Suprapubic skin (tissue), 4 donors: Measurements from ENCODE around the gene SLC16A12. TPM values are rescaled to one million over a fixed set of nuclear protein-coding genes. Genes with fewer than 3 reads are reported as not detected.

Source experiments
- DNase-seq, 2 donors: peaks; one replicate each; pipeline ENCODE4 v3.0.0-alpha.2; 2019; ENCODE audit warnings: low spot score in 2 of 2
- H3K27ac ChIP-seq: fragments of 200-600 bp; sonication (generic); one replicate; pipeline ENCODE4 v1.5.1; 2019
- H3K27me3 ChIP-seq: fragments of 200-600 bp; sonication (generic); one replicate; pipeline ENCODE4 v1.5.1; 2019
- H3K36me3 ChIP-seq: fragments of 200-600 bp; sonication (generic); one replicate; pipeline ENCODE4 v1.5.1; 2019
- H3K4me1 ChIP-seq: fragments of 200-600 bp; sonication (generic); one replicate; pipeline ENCODE4 v1.5.1; 2019
- H3K4me3 ChIP-seq: fragments of 200-600 bp; sonication (generic); one replicate; pipeline ENCODE4 v1.5.1; 2019; ENCODE audit warnings: mild to moderate bottlenecking
- H3K9me3 ChIP-seq: fragments of 200-600 bp; sonication (generic); one replicate; pipeline ENCODE4 v1.5.1; 2019
- CTCF ChIP-seq, 2 donors: fragments of 200-600 bp in 1 of 2; fragments of 450-650 bp in 1 of 2; sonication (generic) in 1 of 2; IDR thresholded peaks; one replicate each; pipeline ENCODE4 v1.5.1; 2016 to 2019; ENCODE audit warnings: antibody characterized with exemption in 2 of 2, mild to moderate bottlenecking in 1 of 2, moderate library complexity in 1 of 2
- EP300 ChIP-seq: sonication (generic); formaldehyde crosslinking; IDR thresholded peaks from one replicate; pipeline ENCODE4 v1.6.1; 2017; ENCODE audit warnings: antibody characterized with exemption
- POLR2A ChIP-seq, 2 donors: fragments of 450-650 bp; IDR thresholded peaks; one replicate each; pipeline ENCODE4 v1.6.1; 2017; ENCODE audit warnings: antibody characterized with exemption in 2 of 2, mild to moderate bottlenecking in 2 of 2, moderate library complexity in 2 of 2
- POLR2AphosphoS5 ChIP-seq, 3 donors: sonication (generic); formaldehyde crosslinking; IDR thresholded peaks; one replicate each; pipeline ENCODE4 v1.6.1; 2017; ENCODE audit warnings: antibody characterized with exemption in 3 of 3
- WGBS: methylation state at CpG from one replicate; pipeline ENCODE4 v1.1.5; 2018; 5-methylcytosine and 5-hydroxymethylcytosine counted together
- total RNA-seq, 4 donors: library from RNA; depleted of rRNA; stranded (reverse); fragments of >200 nt; gene quantifications; one replicate each; pipeline ENCODE4 v1.1.0, GENCODE V29; 2016

The SLC16A12 gene
- total RNA-seq, 4 donors from 2014 or later = 0.60 to 1.4 (median 1.0) TPM

DNA sequence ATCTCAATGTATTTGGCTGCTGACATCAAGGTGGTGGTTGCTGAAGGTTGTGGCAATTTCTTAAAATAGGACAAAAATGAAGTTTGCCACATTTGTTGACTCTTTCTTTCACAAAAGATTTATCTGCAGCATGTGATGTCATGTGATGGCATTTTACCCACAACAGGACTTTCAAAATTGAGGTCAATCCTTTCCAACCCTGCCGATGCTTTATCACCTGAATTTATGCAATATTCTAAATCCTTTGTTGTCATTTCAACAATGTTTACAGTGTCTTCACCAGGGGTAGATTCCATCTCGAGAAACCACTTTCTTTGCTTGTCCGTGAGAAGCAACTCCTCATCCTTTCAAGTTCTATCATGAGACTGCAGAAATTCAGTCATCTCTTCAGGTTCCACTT is 40.6 kb upstream of the SLC16A12 start:
- TF ChIP-seq POLR2AphosphoS5 (IDR thresholded peaks at IDR 0.05) (no peak), EP300 (no peak), CTCF (IDR thresholded peaks at IDR 0.05) (no peak), POLR2A (IDR thresholded peaks at IDR 0.05) (no peak)
- Histone ChIP-seq H3K4me1 (no peaks in the 10 kb centered on the region), H3K27me3 (no peaks in the 10 kb centered on the region), H3K27ac (no peak overlapping the region), H3K4me3 (no peak overlapping the region), H3K36me3 (no peaks in the 10 kb centered on the region), H3K9me3 (no peaks in the 10 kb centered on the region)
- 83% methylated on average over 3 of the region's 3 CpGs for WGBS
- DNase-seq = no peak

- no peaks in the 10 kb centered on the region for H3K4me1 ChIP-seq
- no peaks in the 10 kb centered on the region for H3K27me3 ChIP-seq
- no peak overlapping the region for H3K27ac ChIP-seq
- TF ChIP-seq POLR2AphosphoS5 (IDR thresholded peaks at IDR 0.05) (no peak), CTCF (IDR thresholded peaks at IDR 0.05) (no peak), POLR2A (IDR thresholded peaks at IDR 0.05) (no peak), EP300 (no peak)
- no peak overlapping the region for H3K4me3 ChIP-seq
- no peaks in the 10 kb centered on the region for H3K36me3 ChIP-seq
- no peaks in the 10 kb centered on the region for H3K9me3 ChIP-seq
- no peak for DNase-seq
Measured at GRCh38 chr10:89575031-89575430, 39.6 kb upstream of the SLC16A12 start.

DNA sequence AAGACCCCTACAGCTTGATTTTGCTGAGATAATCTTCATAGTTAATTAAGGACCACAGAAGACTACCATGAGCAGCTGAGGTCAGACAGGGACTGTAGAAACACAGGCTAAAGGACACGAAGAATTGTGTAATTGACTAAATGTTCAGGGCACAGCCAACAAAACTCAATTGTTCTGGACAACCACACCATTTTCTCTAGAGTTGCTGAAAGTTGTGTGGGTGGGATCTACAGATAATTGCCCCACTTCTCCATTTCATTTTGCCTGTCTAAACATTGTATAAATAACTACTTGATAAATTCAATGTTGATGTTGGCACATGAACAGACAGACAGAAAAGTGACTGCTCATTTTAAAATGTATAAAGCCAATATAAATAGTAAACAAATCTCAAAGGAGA is 39.0 kb upstream of the SLC16A12 start:
- no peaks in the 10 kb centered on the region for H3K4me1 ChIP-seq
- H3K9me3 ChIP-seq = no peaks in the 10 kb centered on the region
- no peak overlapping the region for H3K4me3 ChIP-seq
- no peaks in the 10 kb centered on the region for H3K27me3 ChIP-seq
- no peaks in the 10 kb centered on the region for H3K36me3 ChIP-seq
- no peak overlapping the region for H3K27ac ChIP-seq
- no peak for TF ChIP-seq POLR2AphosphoS5 (IDR thresholded peaks at IDR 0.05)
- TF ChIP-seq CTCF (IDR thresholded peaks at IDR 0.05) = no peak
- no peak for TF ChIP-seq POLR2A (IDR thresholded peaks at IDR 0.05)
- TF ChIP-seq EP300 = no peak
- 71% methylated on average over 1 of the region's 1 CpG for WGBS
- no peak for DNase-seq

- DNase-seq = no peak
- no peaks in the 10 kb centered on the region for H3K4me1 ChIP-seq
- no peak overlapping the region for H3K27ac ChIP-seq
- H3K9me3 ChIP-seq = no peaks in the 10 kb centered on the region
- no peaks in the 10 kb centered on the region for H3K36me3 ChIP-seq
- TF ChIP-seq CTCF (IDR thresholded peaks at IDR 0.05) = no peak
- 63% methylated on average over 3 of the region's 3 CpGs for WGBS
- no peaks in the 10 kb centered on the region for H3K27me3 ChIP-seq
- H3K4me3 ChIP-seq = no peak overlapping the region
Measured at GRCh38 chr10:89567576-89568245, 32.3 kb upstream of the SLC16A12 start.

DNA sequence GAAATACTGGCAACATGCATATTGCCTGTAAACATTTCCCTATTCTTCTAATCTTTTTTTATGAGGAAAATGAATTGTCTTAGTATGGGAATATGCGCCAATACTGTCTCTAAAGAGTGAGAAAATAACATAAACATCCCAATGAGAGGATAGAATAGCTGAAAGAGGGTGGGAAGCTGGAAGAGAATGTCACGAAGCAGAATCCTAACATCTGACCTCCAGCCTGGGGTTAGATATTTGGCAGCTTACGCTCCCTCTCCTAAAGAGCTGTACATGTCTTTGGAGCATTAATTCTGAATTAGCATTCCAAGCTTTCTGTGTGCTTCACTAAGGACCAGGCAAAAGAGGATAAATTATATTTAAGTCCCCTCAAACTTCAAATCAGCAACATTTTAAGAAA is 31.6 kb upstream of the SLC16A12 start:
- Histone ChIP-seq H3K9me3 (no peaks in the 10 kb centered on the region), H3K27me3 (no peaks in the 10 kb centered on the region), H3K4me3 (no peak overlapping the region), H3K27ac (no peak overlapping the region), H3K4me1 (no peaks in the 10 kb centered on the region), H3K36me3 (no peaks in the 10 kb centered on the region)
- no peak for TF ChIP-seq POLR2A (IDR thresholded peaks at IDR 0.05)
- TF ChIP-seq EP300 = no peak
- no peak for TF ChIP-seq CTCF (IDR thresholded peaks at IDR 0.05)
- no peak for TF ChIP-seq POLR2AphosphoS5 (IDR thresholded peaks at IDR 0.05)
- 86% methylated on average over 3 of the region's 3 CpGs for WGBS
- no peak for DNase-seq
